ENCODE measurements around the gene TEN1. TPM values are rescaled to one million over a fixed set of nuclear protein-coding genes. Genes with fewer than 3 reads are reported as not detected.

TEN1 gene
- total and polyA plus RNA-seq, 2 of the 13 experiments (the other 11 are each of a cell fraction or from before 2014, with no cell fraction given), result 18.0 to 21.3 TPM

- TF ChIP-seq, protein P1, sequence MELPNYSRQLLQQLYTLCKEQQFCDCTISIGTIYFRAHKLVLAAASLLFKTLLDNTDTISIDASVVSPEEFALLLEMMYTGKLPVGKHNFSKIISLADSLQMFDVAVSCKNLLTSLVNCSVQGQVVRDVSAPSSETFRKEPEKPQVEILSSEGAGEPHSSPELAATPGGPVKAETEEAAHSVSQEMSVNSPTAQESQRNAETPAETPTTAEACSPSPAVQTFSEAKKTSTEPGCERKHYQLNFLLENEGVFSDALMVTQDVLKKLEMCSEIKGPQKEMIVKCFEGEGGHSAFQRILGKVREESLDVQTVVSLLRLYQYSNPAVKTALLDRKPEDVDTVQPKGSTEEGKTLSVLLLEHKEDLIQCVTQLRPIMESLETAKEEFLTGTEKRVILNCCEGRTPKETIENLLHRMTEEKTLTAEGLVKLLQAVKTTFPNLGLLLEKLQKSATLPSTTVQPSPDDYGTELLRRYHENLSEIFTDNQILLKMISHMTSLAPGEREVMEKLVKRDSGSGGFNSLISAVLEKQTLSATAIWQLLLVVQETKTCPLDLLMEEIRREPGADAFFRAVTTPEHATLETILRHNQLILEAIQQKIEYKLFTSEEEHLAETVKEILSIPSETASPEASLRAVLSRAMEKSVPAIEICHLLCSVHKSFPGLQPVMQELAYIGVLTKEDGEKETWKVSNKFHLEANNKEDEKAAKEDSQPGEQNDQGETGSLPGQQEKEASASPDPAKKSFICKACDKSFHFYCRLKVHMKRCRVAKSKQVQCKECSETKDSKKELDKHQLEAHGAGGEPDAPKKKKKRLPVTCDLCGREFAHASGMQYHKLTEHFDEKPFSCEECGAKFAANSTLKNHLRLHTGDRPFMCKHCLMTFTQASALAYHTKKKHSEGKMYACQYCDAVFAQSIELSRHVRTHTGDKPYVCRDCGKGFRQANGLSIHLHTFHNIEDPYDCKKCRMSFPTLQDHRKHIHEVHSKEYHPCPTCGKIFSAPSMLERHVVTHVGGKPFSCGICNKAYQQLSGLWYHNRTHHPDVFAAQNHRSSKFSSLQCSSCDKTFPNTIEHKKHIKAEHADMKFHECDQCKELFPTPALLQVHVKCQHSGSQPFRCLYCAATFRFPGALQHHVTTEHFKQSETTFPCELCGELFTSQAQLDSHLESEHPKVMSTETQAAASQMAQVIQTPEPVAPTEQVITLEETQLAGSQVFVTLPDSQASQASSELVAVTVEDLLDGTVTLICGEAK (IDR thresholded peaks at IDR 0.05), result no peak
- TF ChIP-seq, protein P1 (CRISPR knock-in tag; IDR thresholded peaks at IDR 0.05), result 0 out of 2 replicates have a peak, but pooled peaks have one; percentile 41
- TF ChIP-seq KDM3A (CRISPR knock-in tag; IDR thresholded peaks at IDR 0.05; ENCODE audit: low read depth) (peak; percentile 54; the same call in 1 of the 2 replicates), ZNF674 (CRISPR knock-in tag; IDR thresholded peaks at IDR 0.05; ENCODE audit: low read depth) (no peak), ZFAT (CRISPR knock-in tag; conservative IDR thresholded peaks at IDR 0.05) (no peak), ZBTB7B (CRISPR knock-in tag; IDR thresholded peaks at IDR 0.05) (peak; percentile 67; the same call in 1 of the 2 replicates), NCOA1 (CRISPR knock-in tag; IDR thresholded peaks at IDR 0.05) (no peak), IKZF1 (IDR thresholded peaks at IDR 0.05) (no peak), SAP130 (CRISPR knock-in tag; IDR thresholded peaks at IDR 0.05; ENCODE audit: low read depth) (peak; percentile 58; the same call in 1 of the 2 replicates), AGO1 (IDR thresholded peaks at IDR 0.05; ENCODE audit: low read depth, low read length, poor library complexity, severe bottlenecking) (no peak), NFE2L1 (CRISPR knock-in tag; IDR thresholded peaks at IDR 0.05; ENCODE audit: borderline replicate concordance) (no peak), ZNF737 (CRISPR knock-in tag; IDR thresholded peaks at IDR 0.05; ENCODE audit: borderline replicate concordance) (0 out of 2 replicates have a peak, but pooled peaks have one; percentile 50), NR3C1 (CRISPR knock-in tag; IDR thresholded peaks at IDR 0.05) (no peak), ZNF75D (CRISPR knock-in tag; IDR thresholded peaks at IDR 0.05; ENCODE audit: borderline replicate concordance) (no peak), HDAC1 (CRISPR knock-in tag; IDR thresholded peaks at IDR 0.05) (peak; percentile 74), ADNP (CRISPR knock-in tag; IDR thresholded peaks at IDR 0.05) (no peak)
- TF ChIP-seq, protein P2, sequence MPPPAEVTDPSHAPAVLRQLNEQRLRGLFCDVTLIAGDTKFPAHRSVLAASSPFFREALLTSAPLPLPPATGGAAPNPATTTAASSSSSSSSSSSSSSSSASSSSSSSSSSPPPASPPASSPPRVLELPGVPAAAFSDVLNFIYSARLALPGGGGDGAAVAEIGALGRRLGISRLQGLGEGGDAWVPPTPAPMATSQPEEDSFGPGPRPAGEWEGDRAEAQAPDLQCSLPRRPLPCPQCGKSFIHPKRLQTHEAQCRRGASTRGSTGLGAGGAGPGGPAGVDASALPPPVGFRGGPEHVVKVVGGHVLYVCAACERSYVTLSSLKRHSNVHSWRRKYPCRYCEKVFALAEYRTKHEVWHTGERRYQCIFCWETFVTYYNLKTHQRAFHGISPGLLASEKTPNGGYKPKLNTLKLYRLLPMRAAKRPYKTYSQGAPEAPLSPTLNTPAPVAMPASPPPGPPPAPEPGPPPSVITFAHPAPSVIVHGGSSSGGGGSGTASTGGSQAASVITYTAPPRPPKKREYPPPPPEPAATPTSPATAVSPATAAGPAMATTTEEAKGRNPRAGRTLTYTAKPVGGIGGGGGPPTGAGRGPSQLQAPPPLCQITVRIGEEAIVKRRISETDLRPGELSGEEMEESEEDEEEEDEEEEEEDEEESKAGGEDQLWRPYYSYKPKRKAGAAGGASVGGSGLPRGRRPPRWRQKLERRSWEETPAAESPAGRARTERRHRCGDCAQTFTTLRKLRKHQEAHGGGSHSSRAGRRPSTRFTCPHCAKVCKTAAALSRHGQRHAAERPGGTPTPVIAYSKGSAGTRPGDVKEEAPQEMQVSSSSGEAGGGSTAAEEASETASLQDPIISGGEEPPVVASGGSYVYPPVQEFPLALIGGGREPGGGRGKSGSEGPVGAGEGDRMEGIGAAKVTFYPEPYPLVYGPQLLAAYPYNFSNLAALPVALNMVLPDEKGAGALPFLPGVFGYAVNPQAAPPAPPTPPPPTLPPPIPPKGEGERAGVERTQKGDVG (CRISPR knock-in tag; IDR thresholded peaks at IDR 0.05; ENCODE audit: borderline replicate concordance), result no peak
- TF ChIP-seq, protein P3, sequence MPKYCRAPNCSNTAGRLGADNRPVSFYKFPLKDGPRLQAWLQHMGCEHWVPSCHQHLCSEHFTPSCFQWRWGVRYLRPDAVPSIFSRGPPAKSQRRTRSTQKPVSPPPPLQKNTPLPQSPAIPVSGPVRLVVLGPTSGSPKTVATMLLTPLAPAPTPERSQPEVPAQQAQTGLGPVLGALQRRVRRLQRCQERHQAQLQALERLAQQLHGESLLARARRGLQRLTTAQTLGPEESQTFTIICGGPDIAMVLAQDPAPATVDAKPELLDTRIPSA (CRISPR knock-in tag; IDR thresholded peaks at IDR 0.05; ENCODE audit: borderline replicate concordance), result no peak
Measured at GRCh38 chr17:76032073-76032779, 53.2 kb downstream of the TEN1 start (continued).

Measured in HepG2 (cell line).